ENCODE data around the gene RBMS3.
A peak's percentile ranks its signal among the peaks of the same experiment; 100 is the strongest.
"Not testable (repeated sequence)": the region's sequence is repeated elsewhere in the genome, so short reads cannot be mapped to it uniquely, and the experiment has no call there.

The RBMS3 gene

GRCh38 chr3:29618395-29619282 is 337.8 kb downstream of the RBMS3 start:
- peak; percentile 76 for DNase-seq (ENCODE audit: low spot score)

GRCh38 chr3:29619676-29620075 is 338.8 kb downstream of the RBMS3 start:
- DNase-seq (ENCODE audit: low spot score): no peak

GRCh38 chr3:29627136-29628117 is 346.6 kb downstream of the RBMS3 start:
- DNase-seq (ENCODE audit: low spot score): no peak

DNA sequence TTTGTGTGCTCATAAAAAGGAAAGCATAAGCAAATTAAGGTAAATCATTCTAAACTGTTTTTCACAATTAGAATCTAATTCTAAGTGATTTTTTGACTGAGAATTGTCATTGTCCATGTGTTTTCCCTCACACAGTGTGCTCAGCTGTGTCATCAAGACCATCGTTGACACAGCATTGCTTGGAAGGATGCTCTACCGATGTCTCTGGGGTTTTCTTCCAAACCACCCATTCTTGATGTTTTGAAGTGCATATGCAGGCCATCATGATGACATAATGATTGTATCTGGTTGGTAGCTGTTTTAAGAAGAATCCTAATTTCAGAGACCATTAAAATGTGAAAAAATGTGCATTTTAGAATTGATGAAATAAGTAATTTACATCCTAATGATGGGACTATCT is 347.9 kb downstream of the RBMS3 start:
- DNase-seq (ENCODE audit: low spot score): no peak

GRCh38 chr3:29635888-29636287 is 355.0 kb downstream of the RBMS3 start:
- no peak for DNase-seq (ENCODE audit: low spot score)

- no peak for DNase-seq (ENCODE audit: low spot score)
Measured at GRCh38 chr3:29637068-29637467, 356.2 kb downstream of the RBMS3 start.

DNA sequence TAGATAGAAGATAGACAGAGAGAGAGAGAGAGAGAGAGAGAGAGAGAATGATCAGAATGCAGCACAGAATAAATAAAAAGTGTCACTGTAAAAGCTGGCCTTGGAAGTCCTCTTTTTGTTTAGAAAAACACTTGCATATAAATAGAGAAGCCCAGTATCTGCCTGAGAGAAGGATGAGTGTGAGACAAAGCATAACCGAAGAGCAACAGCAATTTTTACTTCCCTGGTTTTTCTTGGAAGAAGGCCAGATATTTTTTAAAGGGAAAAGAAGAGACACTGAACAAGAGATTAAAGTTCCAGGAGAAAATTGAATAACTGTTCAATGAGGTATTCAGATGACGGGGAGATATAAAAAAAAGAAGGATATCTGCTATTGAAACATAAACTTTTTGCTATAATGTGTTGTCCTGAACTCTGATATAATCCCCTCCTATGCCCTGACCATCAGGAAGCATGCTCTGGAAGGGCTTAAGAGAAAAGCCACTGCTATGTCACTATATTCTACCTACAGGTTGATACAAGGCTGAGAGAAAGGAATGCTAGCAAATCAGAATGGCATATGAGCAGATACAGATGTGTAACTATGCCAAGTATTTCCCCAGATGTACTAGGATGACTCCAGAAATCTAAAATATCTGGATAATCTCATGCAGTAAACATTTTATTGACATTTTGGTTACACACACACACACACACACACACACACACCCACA is 358.9 kb downstream of the RBMS3 start:
- no peak for DNase-seq (ENCODE audit: low spot score)

GRCh38 chr3:29642393-29643033 is 361.6 kb downstream of the RBMS3 start:
- DNase-seq (ENCODE audit: low spot score): no peak

DNA sequence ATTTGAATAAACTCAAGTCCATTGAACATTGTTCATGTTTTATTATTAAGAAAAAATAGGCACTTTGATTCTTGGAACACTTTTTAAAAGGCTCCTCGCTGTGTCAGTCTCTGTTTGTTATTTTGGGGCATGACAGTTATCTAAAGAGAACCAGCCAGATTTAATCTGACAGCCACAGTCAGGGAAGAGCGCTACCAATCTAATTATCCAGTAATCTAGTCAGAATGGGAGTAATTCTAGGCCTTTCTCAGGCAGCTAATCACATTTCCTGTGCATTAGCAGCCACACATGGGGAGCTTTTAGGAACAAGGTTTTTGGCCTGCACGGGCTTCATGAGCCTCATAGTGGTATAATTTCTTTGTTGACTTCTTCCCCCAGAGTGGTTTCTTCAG is 362.2 kb downstream of the RBMS3 start:
- DNase-seq (ENCODE audit: low spot score): no peak

DNA sequence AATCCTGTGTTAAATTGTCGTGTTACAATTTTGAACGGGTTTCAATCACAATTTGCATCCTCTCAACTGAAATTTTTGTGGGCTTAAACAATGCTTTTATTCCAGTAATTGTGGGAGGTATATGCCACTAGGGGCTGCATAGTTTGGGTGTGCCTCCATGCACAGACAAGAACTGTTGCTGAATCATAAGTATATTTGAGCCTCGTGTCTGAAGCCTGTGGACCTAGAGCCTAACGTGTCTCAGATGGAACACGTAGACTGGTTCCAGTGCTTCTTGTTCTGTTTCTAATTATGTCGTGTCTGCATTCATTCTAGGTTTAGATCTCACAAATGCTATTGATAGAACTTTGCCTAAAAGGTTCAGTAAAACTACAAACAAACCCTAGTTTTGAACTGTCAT is 363.4 kb downstream of the RBMS3 start:
- no peak for DNase-seq (ENCODE audit: low spot score)

DNA sequence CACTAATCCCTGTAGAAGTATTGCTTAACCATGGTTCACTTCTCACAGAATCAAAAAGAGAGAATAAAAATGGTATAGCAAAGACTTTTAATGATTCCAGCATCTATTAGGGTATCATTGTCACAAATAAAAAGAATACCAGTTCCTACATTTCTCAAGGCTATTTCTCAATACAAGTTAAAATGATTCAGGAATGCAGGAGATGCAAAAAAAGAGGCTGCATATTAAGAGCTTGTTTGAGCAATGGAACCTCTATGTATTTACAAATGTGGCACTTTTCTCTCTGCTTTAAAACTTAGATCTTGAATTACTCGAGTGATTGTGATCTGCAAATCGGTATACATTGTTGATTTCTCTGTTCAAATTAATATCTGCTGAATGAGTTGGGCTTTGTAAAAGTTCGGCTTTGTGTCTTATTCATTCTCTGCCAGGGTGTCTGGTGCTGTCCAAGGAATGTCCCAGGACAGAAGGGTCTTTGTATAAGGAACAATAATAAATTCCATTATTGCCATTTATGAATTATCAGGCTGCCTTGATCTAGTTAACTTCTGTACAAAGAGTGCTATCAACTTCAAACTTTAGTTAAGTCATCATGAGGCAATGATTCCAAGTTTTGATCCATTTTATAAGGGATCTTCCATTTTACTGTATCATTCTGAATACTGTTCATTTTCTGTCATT is 364.2 kb downstream of the RBMS3 start:
- no peak for DNase-seq (ENCODE audit: low spot score)

- no peak for DNase-seq (ENCODE audit: low spot score)
Measured at GRCh38 chr3:29646043-29646442, 365.2 kb downstream of the RBMS3 start.

GRCh38 chr3:29649815-29650547 is 369.1 kb downstream of the RBMS3 start:
- peak; percentile 69 for DNase-seq (ENCODE audit: low spot score)

DNA sequence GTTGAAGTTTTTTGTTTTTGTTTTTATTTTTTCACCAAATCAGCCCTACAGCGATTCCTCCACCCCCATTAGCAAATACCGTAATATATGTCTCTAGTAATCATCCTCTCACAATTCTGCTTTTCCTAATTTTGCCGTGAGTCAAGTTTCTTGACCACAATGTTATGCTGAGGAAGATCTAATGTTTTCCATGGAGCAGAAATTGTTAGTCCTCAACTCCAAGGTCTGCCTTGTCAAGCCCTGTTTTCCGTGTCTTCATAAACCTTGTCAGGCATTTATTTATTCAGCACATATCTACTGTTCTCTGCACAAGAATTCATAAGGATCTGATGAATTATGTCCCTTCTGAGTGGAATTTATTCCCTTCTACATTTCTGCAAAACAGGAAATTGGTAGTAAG is 372.8 kb downstream of the RBMS3 start:
- DNase-seq (ENCODE audit: low spot score): no peak

GRCh38 chr3:29655015-29655747 is 374.3 kb downstream of the RBMS3 start:
- no peak for DNase-seq (ENCODE audit: low spot score)

GRCh38 chr3:29665688-29666087 is 384.8 kb downstream of the RBMS3 start:
- no peak for DNase-seq (ENCODE audit: low spot score)

- no peak for DNase-seq (ENCODE audit: low spot score)
Measured at GRCh38 chr3:29668233-29668632, 387.4 kb downstream of the RBMS3 start.

GRCh38 chr3:29668728-29669127 is 387.9 kb downstream of the RBMS3 start:
- no peak for DNase-seq (ENCODE audit: low spot score)

- not testable (repeated sequence) for DNase-seq (ENCODE audit: low spot score)
Measured at GRCh38 chr3:29670476-29670875, 389.6 kb downstream of the RBMS3 start.

DNA sequence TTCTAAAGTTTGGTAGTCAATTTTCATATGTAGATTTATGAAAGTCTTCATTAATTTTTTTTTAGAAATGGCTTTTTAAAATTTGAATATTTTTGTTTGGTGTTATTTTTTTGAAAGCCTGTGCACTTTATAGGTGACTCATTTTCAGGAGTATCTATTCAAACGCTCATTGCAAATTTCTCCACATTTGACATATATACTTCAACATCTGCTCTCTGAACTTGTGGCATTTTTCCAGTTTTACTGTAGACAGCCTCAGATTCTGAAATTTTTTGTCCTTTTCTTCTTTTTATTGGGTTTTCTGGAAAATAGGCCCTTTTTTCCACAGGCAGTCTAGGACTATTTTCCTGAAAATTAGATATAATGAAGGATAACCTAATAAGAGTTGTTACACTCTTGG is 396.6 kb downstream of the RBMS3 start:
- no peak for DNase-seq (ENCODE audit: low spot score)
